ENCODE data around the gene TNNC2.
"Not testable (repeated sequence)": the region's sequence is repeated elsewhere in the genome, so short reads cannot be mapped to it uniquely, and the experiment has no call there.

GRCh38 chr20:45874104-45874481 is 47.0 kb upstream of the TNNC2 start:
- TF ChIP-seq CTCF (IDR thresholded peaks at IDR 0.05 in 4 of 5, conservative IDR thresholded peaks at IDR 0.05 in 1 of 5); POLR2A (IDR thresholded peaks at IDR 0.05): not testable (repeated sequence)
